D341Med (cell line): ENCODE results near the gene CFAP300.

Source experiments
- DNase-seq: peaks from one replicate; pipeline ENCODE4 v3.0.0; 2012; ENCODE audit warnings: low spot score

Gene CFAP300

GRCh38 chr11:102047305-102047924 is at the start of gene CFAP300:
Gene CFAP300, plus strand, starts transcription at chr11:102047437. Its CDS starts 34 bp downstream, at chr11:102047471.
- DNase-seq: peak; percentile 88

- no peak for DNase-seq
Observed at GRCh38 chr11:102001657-102002338, 45.4 kb upstream of the CFAP300 start.

- DNase-seq: no peak
Observed at GRCh38 chr11:102004220-102004619, 43.0 kb upstream of the CFAP300 start.

GRCh38 chr11:102005306-102005705 is 41.9 kb upstream of the CFAP300 start:
- no peak for DNase-seq

- DNase-seq: no peak
Observed at GRCh38 chr11:102006835-102007566, 40.2 kb upstream of the CFAP300 start.

- no peak for DNase-seq
Observed at GRCh38 chr11:102007567-102008437, 39.4 kb upstream of the CFAP300 start.

GRCh38 chr11:102010776-102011494 is 36.3 kb upstream of the CFAP300 start:
- peak; percentile 31 for DNase-seq

- DNase-seq: no peak
Observed at GRCh38 chr11:102012946-102013345, 34.3 kb upstream of the CFAP300 start.

GRCh38 chr11:102014756-102015155 is 32.5 kb upstream of the CFAP300 start:
- DNase-seq: no peak

- no peak for DNase-seq
Observed at GRCh38 chr11:102017026-102017425, 30.2 kb upstream of the CFAP300 start.

GRCh38 chr11:102026217-102026616 is 21.0 kb upstream of the CFAP300 start:
- no peak for DNase-seq

GRCh38 chr11:102026959-102027358 is 20.3 kb upstream of the CFAP300 start:
- DNase-seq: no peak

- DNase-seq: no peak
Observed at GRCh38 chr11:102036757-102037156, 10.5 kb upstream of the CFAP300 start.

- no peak for DNase-seq
Observed at GRCh38 chr11:102046841-102047240, 396 bp upstream of the CFAP300 start.

GRCh38 chr11:102050927-102051575 is 3.8 kb downstream of the CFAP300 start:
- no peak for DNase-seq

GRCh38 chr11:102061276-102061675 is 14.0 kb downstream of the CFAP300 start:
- DNase-seq: no peak

GRCh38 chr11:102062106-102062505 is 14.9 kb downstream of the CFAP300 start:
- no peak for DNase-seq

- DNase-seq: no peak
Observed at GRCh38 chr11:102064316-102064715, 17.1 kb downstream of the CFAP300 start.

- DNase-seq: no peak
Observed at GRCh38 chr11:102070766-102071165, 23.5 kb downstream of the CFAP300 start.

- DNase-seq: no peak
Observed at GRCh38 chr11:102071497-102072472, 24.5 kb downstream of the CFAP300 start.
